NCI-H1048 (cell line): ENCODE results near the gene KCNG1.

Source experiments
- DNase-seq: peaks from one replicate; lab custom pipeline; 2025; lab: John Stamatoyannopoulos, UW

KCNG1 gene

GRCh38 chr20:51013577-51014330, 9.2 kb downstream of the KCNG1 start:
- no peak for DNase-seq

DNA sequence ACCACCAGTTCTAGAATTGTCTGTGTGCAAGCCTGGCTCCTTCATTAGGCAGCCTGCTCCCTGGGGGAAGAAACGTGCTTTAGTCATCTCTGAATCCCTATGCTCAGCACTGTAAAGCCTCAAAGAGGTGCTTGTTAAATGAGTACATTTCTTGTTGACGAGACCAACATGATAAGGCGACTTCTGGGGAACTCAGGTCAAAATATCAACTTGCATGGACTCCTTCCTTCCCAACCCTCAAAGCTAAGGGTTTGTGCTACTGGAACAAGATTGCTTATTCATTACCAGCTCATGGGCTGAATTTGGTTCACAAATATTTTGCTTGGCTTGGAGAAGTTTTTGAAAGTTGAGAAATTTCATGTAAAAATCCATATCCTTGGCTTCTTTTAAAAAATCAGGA, 10.6 kb downstream of the KCNG1 start:
- no peak for DNase-seq

DNA sequence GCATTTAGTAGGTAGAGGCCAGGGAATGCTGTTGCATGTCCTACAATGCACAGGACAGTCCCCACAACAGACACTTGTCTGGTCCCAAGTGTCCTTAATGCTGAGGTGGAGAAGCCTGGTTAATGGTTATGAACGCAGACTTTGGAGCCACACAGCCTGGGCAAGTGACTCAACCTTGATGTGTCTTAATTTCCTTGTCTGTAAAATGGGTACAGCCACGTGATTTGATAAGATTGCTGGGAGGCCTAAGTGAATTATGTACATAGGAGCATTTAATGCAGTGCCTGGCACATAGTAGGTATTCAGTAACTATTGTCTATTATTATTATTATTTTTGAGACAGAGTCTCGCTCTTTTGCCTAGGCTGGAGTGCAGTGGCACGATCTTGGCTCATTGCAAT, 11.4 kb downstream of the KCNG1 start:
- DNase-seq: no peak

DNA sequence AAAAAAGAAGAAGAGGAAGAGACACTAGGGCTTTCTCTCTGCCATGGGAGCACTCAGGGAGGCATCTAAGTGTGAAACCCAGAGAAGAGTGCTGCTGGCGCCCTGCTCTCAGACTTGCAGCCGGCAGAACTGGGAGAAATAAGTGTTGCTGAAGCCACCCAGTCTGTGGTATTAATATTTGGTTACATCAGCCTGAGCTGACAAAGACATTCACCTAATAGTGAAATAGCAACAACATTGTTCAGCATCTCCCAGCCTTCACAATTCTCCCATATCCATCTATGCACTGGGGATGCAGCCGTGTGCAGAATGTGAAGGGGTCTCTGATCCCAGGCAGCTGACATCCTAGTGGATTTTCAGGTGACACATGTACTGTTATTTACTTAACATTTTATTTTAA, 12.0 kb downstream of the KCNG1 start:
- DNase-seq: no peak

DNA sequence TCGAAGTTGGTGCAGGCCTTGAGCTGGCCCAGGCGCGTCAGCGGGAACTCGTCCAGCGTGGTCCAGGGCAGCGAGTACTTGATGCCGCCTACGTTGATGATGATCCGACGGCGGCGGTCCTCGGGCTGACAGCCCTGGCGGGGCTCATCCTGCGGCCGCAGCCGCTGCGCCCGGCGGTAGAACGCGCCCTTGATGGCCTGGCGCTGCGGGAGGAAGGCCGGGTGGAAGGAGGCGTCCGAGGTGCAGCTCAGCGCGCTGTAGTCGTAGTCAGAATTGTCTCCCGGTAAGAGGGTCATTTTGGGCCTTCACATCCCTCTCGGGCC, 12.9 kb downstream of the KCNG1 start:
- DNase-seq: no peak

DNA sequence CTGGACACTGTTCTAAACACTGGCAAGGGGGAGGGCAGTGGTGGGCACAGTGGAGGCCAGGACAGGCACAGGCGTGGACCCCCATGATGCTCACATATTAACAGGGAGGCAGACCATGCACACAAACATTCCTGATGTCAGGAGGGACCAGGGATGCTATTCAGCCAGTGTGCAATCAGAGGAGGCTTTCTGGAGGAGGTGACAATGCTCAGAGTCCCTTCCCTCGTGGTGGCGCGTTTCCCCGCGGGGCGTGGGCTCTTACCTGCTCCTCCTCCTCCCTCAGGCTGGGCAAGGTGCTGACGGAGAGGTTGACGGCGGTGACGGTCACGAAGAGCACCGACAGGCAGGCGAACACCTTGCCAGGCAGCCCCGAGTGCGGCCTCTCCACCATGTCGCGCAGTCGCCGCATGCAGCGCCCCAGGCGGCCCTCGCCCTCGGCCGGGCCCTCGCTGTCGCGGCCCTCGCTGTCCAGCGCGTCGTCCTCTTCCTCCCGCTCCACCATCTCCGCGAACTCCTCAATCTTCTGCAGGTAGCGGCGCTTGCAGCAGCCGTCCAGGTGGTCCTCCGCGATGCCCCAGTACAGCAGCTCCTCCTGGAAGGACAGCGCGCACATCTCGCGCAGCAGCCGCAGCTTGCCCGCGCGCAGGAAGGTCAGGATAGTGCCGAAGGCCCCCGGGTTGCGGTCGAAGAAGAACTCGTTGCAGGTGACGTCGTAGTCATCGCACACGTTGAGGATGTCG, 13.4 kb downstream of the KCNG1 start:
- no peak for DNase-seq

DNA sequence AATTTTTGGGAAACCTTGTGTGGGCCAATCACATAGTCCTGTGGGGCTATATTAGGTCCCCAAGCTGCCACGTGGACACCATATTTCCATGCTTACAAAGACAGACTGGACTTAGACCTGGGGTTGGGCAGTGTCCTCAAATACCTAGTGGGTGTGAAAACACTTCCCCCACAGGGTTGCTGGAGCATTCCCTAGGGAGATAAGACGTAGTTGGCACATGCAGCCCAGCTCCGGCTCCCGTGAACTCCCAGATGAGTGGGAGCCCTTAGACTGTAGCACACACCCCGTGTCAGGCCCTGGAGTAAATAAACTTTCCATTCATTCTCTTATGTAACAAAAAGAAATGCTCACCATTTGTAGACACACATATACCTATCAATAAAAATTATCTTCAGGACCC, 14.2 kb downstream of the KCNG1 start:
- no peak for DNase-seq

GRCh38 chr20:51005214-51005613, 17.7 kb downstream of the KCNG1 start:
- no peak for DNase-seq

- no peak for DNase-seq
Measured at GRCh38 chr20:51004781-51005180, 18.1 kb downstream of the KCNG1 start.

- no peak for DNase-seq
Measured at GRCh38 chr20:51004305-51004727, 18.6 kb downstream of the KCNG1 start.

GRCh38 chr20:51003753-51004152, 19.2 kb downstream of the KCNG1 start:
- DNase-seq: no peak

DNA sequence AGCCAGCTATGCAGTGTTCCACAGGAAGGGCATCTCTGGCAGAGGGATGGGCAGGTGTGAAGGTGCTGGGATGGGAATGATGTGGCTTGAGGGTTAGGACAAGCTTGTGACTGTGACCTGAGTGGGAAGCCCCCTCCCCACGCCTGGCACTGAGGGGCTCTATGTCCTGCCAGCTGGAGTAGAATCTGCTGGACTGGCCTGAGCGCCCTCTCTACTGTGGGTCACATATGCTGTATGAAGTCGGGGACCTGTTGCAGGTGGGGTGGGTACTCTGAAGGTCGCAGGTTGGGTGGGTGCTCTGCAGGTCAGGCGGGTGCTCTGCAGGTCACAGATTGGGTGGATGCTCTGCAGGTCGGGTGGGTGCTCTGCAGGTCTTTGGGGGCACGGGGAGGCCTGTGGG, 20.3 kb downstream of the KCNG1 start:
- no peak for DNase-seq

GRCh38 chr20:51001430-51002265, 21.3 kb downstream of the KCNG1 start:
- no peak for DNase-seq

- DNase-seq: no peak
Measured at GRCh38 chr20:50999355-50999754, 23.6 kb downstream of the KCNG1 start.

DNA sequence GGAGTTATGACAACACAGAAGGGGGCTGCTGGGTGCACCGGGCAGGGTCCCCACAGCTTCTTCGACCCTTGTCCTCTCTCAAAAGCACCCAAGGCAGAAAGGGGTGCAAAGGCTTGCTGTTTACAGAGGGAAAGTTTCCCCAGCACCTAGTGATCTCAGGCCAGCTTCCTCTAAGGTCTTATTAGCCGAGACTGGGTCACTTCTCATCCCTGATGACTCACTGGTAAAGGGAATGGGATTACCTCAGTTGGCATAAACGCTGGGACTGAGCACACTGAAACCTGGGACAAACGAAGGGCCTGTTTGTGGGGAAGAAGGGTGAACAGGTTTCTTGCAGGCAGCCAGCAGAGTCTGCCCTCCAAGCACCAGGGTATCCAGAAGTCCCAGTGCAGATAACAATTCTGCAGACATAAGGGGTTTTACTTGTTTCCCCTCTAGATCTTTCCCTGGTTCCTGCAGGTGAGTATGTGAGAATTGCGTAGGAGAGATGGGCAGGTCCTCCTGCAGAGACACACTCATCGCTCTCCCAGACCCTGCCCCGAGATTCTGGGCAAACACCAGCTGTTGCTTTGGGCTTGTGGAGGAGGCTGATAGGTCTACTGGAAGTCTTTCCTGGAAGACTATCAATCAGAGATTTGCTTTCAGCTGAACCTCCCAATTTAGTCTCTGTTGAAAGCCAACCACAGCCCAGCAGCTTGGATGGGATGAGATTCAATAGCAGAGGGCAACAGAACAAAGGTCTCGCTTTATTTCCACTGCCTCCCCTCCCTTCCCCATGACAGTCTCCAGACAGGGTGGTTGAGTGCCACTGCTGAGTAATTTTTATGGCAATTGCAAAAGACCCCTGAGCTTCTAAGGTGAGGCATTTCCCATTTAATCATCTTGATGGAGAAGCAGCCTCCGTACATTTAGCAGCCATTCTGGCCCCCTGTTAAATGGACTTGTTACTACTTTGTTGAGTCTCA, 25.7 kb downstream of the KCNG1 start:
- DNase-seq: no peak

DNA sequence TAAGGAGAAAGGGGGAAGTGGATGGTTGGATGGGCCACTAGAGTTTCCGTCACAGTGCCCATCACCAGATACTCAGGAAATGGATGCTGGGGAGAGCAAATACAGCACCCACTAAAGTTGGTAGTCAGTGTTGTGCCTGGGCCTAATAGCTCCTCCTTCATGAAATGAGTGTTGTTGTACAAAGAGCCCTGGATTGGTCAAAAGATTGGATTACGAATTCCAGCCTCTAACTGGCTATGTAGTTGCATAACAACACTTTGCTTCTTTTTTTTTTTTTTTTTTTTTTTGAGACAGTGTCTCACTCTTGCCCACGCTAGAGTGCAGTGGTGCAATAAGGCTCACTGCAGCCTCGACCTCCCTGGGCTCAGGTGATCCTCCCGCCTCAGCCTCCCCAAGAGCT, 27.4 kb downstream of the KCNG1 start:
- DNase-seq: no peak

GRCh38 chr20:50993876-50994275, 29.0 kb downstream of the KCNG1 start:
- DNase-seq: no peak

GRCh38 chr20:50992733-50993457, 30.0 kb downstream of the KCNG1 start:
- DNase-seq: peak; percentile 78

- DNase-seq: no peak
Measured at GRCh38 chr20:50992336-50992732, 30.6 kb downstream of the KCNG1 start.

GRCh38 chr20:50991076-50991475, 31.8 kb downstream of the KCNG1 start:
- no peak for DNase-seq
